T47D (cell line): Measurements from ENCODE around the gene RNF175.

ENCODE experiments used
- DNase-seq, 2 experiments: peaks; one replicate each; pipeline versions ENCODE4 v3.0.0 to v3.0.0-alpha.2; 2011 to 2012; ENCODE audit warnings: low read depth in 1 of 2, low spot score in 1 of 2
- JUND ChIP-seq: IDR thresholded peaks from 2 replicates; pipeline ENCODE4 v1.6.1; 2012; ENCODE audit warnings: low read depth
- in situ Hi-C: cut with HindIII; loops from 2 replicates; pipeline ENCODE4 v1.10.0; 2016; ENCODE audit warnings: low sequenced_read_pairs, low pct_unique_long_range_greater_than_20kb

Gene RNF175

GRCh38 chr4:153759407-153760316 is at the start of gene RNF175:
RNF175 (minus strand) TSS chr4:153760024; CDS start chr4:153759862, 162 bp downstream.
- in situ Hi-C loops, result no loop called here

GRCh38 chr4:153809307-153809706 is 49.5 kb upstream of the RNF175 start:
- no peak for TF ChIP-seq JUND
- no peak for DNase-seq
- in situ Hi-C loops, result no loop called here

More at GRCh38 chr4:153759407-153760316, at the start of gene RNF175:
- no peak for TF ChIP-seq JUND
- DNase-seq, result no peak

GRCh38 chr4:153808175-153808574 is 48.4 kb upstream of the RNF175 start:
- TF ChIP-seq JUND, result no peak
- in situ Hi-C loops, result no loop called here

GRCh38 chr4:153806073-153806472 is 46.2 kb upstream of the RNF175 start:
- in situ Hi-C loops, result no loop called here
- TF ChIP-seq JUND, result no peak
- DNase-seq, result no peak

More at GRCh38 chr4:153808175-153808574, 48.4 kb upstream of the RNF175 start:
- DNase-seq, result no peak

- in situ Hi-C loops, result no loop called here
- DNase-seq, result no peak
- TF ChIP-seq JUND, result no peak
Observed at GRCh38 chr4:153804722-153805121, 44.9 kb upstream of the RNF175 start.

GRCh38 chr4:153799694-153800074 is 39.9 kb upstream of the RNF175 start:
- no peak for DNase-seq
- in situ Hi-C loops, result no loop called here
- TF ChIP-seq JUND, result no peak

GRCh38 chr4:153798901-153799693 is 39.3 kb upstream of the RNF175 start:
- no peak for TF ChIP-seq JUND
- in situ Hi-C loops, result no loop called here
- DNase-seq, result no peak

GRCh38 chr4:153798420-153798819 is 38.6 kb upstream of the RNF175 start:
- no peak for TF ChIP-seq JUND
- in situ Hi-C loops, result no loop called here
- no peak for DNase-seq

- in situ Hi-C loops, result no loop called here
- DNase-seq, result peak; percentile 62 to 71
- peak; percentile 79 for TF ChIP-seq JUND
Observed at GRCh38 chr4:153794006-153794405, 34.2 kb upstream of the RNF175 start.

GRCh38 chr4:153792618-153793247 is 32.9 kb upstream of the RNF175 start:
- TF ChIP-seq JUND, result no peak
- no peak for DNase-seq
- in situ Hi-C loops, result no loop called here

- TF ChIP-seq JUND, result no peak
- in situ Hi-C loops, result no loop called here
- peak in 1 of 2 experiments; percentile 11 for DNase-seq
Observed at GRCh38 chr4:153791746-153792617, 32.2 kb upstream of the RNF175 start.

GRCh38 chr4:153790962-153791551 is 31.2 kb upstream of the RNF175 start:
- no peak for DNase-seq
- TF ChIP-seq JUND, result no peak
- in situ Hi-C loops, result no loop called here
